ENCODE measurements around the gene MCC. TPM values are rescaled to one million over a fixed set of nuclear protein-coding genes. Genes with fewer than 3 reads are reported as not detected.
A peak's percentile ranks its signal among the peaks of the same experiment; 100 is the strongest.

The MCC gene
- polyA plus RNA-seq, 1 donor (not counting 4 experiments of a cell fraction or from before 2014, with no cell fraction given): 24.6 TPM

GRCh38 chr5:112995764-112996618 lies 492.3 kb downstream of the MCC start:
- Histone ChIP-seq H3K36me3 (ENCODE audit: control insufficient read depth in 2 of 2, extremely low read depth in 1 of 2, insufficient read depth in 2 of 2, low read length in 2 of 2) (peaks cover 0 to 4% of the 10 kb centered on the region in 2 experiments), H3K4me1 (ENCODE audit: control insufficient read depth, extremely low read depth, insufficient read depth, low read length) (peaks cover 10% of the 10 kb centered on the region), H3K4me2 (ENCODE audit: control insufficient read depth, extremely low read depth, insufficient read depth, low read depth, low read length) (no peak overlapping the region), H3K9me1 (ENCODE audit: control insufficient read depth, extremely low read depth, insufficient read depth, low read length) (no peaks in the 10 kb centered on the region), H2AFZ (ENCODE audit: control insufficient read depth, low read length) (no peak overlapping the region), H3K9ac (ENCODE audit: control insufficient read depth, extremely low read depth, insufficient read depth, low read length) (no peak overlapping the region), H3K79me2 (ENCODE audit: control insufficient read depth, insufficient read depth, low read length) (peaks cover 40% of the 10 kb centered on the region), H3K27me3 (ENCODE audit: control insufficient read depth, extremely low read depth, insufficient read depth, low read length) (no peaks in the 10 kb centered on the region), H4K20me1 (ENCODE audit: control insufficient read depth, extremely low read depth, insufficient read depth, low read length) (no peaks in the 10 kb centered on the region), H3K27ac (ENCODE audit: control insufficient read depth, insufficient read depth, low read length) (no peak overlapping the region), H3K9me3 (ENCODE audit: control insufficient read depth, low read depth, low read length) (no peaks in the 10 kb centered on the region), H3K4me3 (ENCODE audit: control insufficient read depth in 2 of 3, extremely low read depth in 1 of 3, insufficient read depth in 2 of 3, low read depth in 1 of 3, low read length in 3 of 3) (no peak overlapping the region)
- peak; percentile 71 for FAIRE-seq
- dilution Hi-C loops (cut with MboI; ENCODE audit: extremely low pct_ligation_motif_present, low sequenced_read_pairs): no loop called here
- no peak for DNase-seq (ENCODE audit: low read depth, low spot score)
- TF ChIP-seq CTCF (optimal IDR thresholded peaks at IDR 0.05 in 1 of 3, IDR thresholded peaks at IDR 0.05 in 1 of 3, conservative IDR thresholded peaks at IDR 0.05 in 1 of 3; ENCODE audit: extremely low read depth in 1 of 3, insufficient read depth in 2 of 3, low read length in 3 of 3) (peak; percentile 78 to 87 (median 84)), EZH2 (IDR thresholded peaks at IDR 0.05; ENCODE audit: low read length) (no peak)

- no peak overlapping the region for H3K4me3 ChIP-seq (ENCODE audit: control insufficient read depth in 2 of 3, extremely low read depth in 1 of 3, insufficient read depth in 2 of 3, low read depth in 1 of 3, low read length in 3 of 3)
- H4K20me1 ChIP-seq (ENCODE audit: control insufficient read depth, extremely low read depth, insufficient read depth, low read length): no peaks in the 10 kb centered on the region
- H3K4me2 ChIP-seq (ENCODE audit: control insufficient read depth, extremely low read depth, insufficient read depth, low read depth, low read length): no peak overlapping the region
- H3K4me1 ChIP-seq (ENCODE audit: control insufficient read depth, extremely low read depth, insufficient read depth, low read length): peaks cover 11% of the 10 kb centered on the region
- H3K9me1 ChIP-seq (ENCODE audit: control insufficient read depth, extremely low read depth, insufficient read depth, low read length): no peaks in the 10 kb centered on the region
- no peak for DNase-seq (ENCODE audit: low read depth, low spot score)
- peaks cover 90% of the 10 kb centered on the region for H3K79me2 ChIP-seq (ENCODE audit: control insufficient read depth, insufficient read depth, low read length)
- no peak overlapping the region for H2AFZ ChIP-seq (ENCODE audit: control insufficient read depth, low read length)
- TF ChIP-seq CTCF (optimal IDR thresholded peaks at IDR 0.05 in 1 of 3, IDR thresholded peaks at IDR 0.05 in 1 of 3, conservative IDR thresholded peaks at IDR 0.05 in 1 of 3; ENCODE audit: extremely low read depth in 1 of 3, insufficient read depth in 2 of 3, low read length in 3 of 3) (no peak), EZH2 (IDR thresholded peaks at IDR 0.05; ENCODE audit: low read length) (no peak)
- no peak overlapping the region for H3K27ac ChIP-seq (ENCODE audit: control insufficient read depth, insufficient read depth, low read length)
- H3K36me3 ChIP-seq (ENCODE audit: control insufficient read depth in 2 of 2, extremely low read depth in 1 of 2, insufficient read depth in 2 of 2, low read length in 2 of 2): peaks cover 0 to 6% of the 10 kb centered on the region in 2 experiments
- H3K27me3 ChIP-seq (ENCODE audit: control insufficient read depth, extremely low read depth, insufficient read depth, low read length): no peaks in the 10 kb centered on the region
- no peaks in the 10 kb centered on the region for H3K9me3 ChIP-seq (ENCODE audit: control insufficient read depth, low read depth, low read length)
- no peak for FAIRE-seq
- dilution Hi-C loops (cut with MboI; ENCODE audit: extremely low pct_ligation_motif_present, low sequenced_read_pairs): no loop called here
- H3K9ac ChIP-seq (ENCODE audit: control insufficient read depth, extremely low read depth, insufficient read depth, low read length): no peak overlapping the region
Observed at GRCh38 chr5:112986224-112986623, 502.0 kb downstream of the MCC start.
